ENCODE measurements around the gene ST6GAL1. TPM values are rescaled to one million over a fixed set of nuclear protein-coding genes. Genes with fewer than 3 reads are reported as not detected.

ST6GAL1 gene
- total and polyA plus RNA-seq, 4 experiments from 2014 or later, result 165 to 232 (median 197) TPM

DNA sequence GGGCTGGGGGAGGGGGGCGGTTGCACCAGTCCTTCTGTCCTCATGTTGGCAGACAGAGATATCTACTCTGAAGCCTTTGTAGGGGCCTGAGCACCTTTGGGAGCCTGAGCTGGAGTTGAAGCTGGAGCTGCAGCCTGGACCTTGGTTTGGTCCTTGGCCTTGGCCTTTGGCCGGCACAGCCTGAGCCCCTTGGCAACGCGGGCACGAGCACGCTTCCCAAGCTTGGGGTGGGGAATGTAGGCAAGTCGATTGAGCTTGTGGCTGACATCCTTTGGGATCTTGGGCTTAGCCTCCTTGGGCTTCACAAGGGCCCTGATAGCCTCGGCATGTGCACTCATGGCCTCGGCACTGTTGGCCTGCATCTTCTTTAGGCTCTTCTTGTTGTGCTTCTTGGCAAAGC, 8.1 kb upstream of the ST6GAL1 start:
- ChIA-PET CTCF (ENCODE audit: partially characterized antibody) (interaction anchor here (0.9 to 2.4 kb wide), 6 partner anchors 9 to 72 kb away, joined by 3 to 10 read pairs (median 5); partner anchors contain the start of gene ST6GAL1), POLR2A (ENCODE audit: partially characterized antibody) (interaction anchor here (3.0 kb wide), 2 partner anchors 9 to 13 kb away, joined by 11 to 15 read pairs; partner anchors contain the start of gene ST6GAL1)
- H3K4me1 ChIP-seq (ENCODE audit: insufficient read depth, low read length), result peaks cover 5% of the 10 kb centered on the region
- H3K4me3 Mint-ChIP-seq, result no peak overlapping the region
- no peaks in the 10 kb centered on the region for H3K36me3 Mint-ChIP-seq
- no peak overlapping the region for H3K27ac Mint-ChIP-seq
- no peaks in the 10 kb centered on the region for H3K9me3 Mint-ChIP-seq
- H3K27me3 ChIP-seq (ENCODE audit: insufficient read depth, low read length), result no peaks in the 10 kb centered on the region
- no peaks in the 10 kb centered on the region for H3K27me3 Mint-ChIP-seq
- no peaks in the 10 kb centered on the region for H3K36me3 ChIP-seq (ENCODE audit: insufficient read depth, low read length)
- H3K4me3 ChIP-seq (ENCODE audit: low read length in 2 of 2), result no peak overlapping the region
- intact Hi-C loops (cut with micrococcal nuclease), result no loop called here
- H3K9me3 ChIP-seq (ENCODE audit: control insufficient read depth in 1 of 2, low read length in 2 of 2), result no peaks in the 10 kb centered on the region
- DNase-seq, result no peak
- no peak overlapping the region for H3K27ac ChIP-seq (ENCODE audit: low read depth, low read length)
- peaks cover 2 to 18% (median 6%) of the 10 kb centered on the region in 4 donors for H3K4me1 Mint-ChIP-seq

- Histone ChIP-seq H3K27me3 (ENCODE audit: insufficient read depth, low read length) (no peaks in the 10 kb centered on the region), H3K27ac (ENCODE audit: low read depth, low read length) (no peak overlapping the region), H3K9me3 (ENCODE audit: control insufficient read depth in 1 of 2, low read length in 2 of 2) (no peaks in the 10 kb centered on the region), H3K4me1 (ENCODE audit: insufficient read depth, low read length) (peaks cover 2% of the 10 kb centered on the region), H3K4me3 (ENCODE audit: low read length in 2 of 2) (no peak overlapping the region), H3K36me3 (ENCODE audit: insufficient read depth, low read length) (no peaks in the 10 kb centered on the region)
- Mint-ChIP-seq H3K9me3 (peaks cover 0 to 2% (median 0%) of the 10 kb centered on the region in 8 donors), H3K27me3 (no peaks in the 10 kb centered on the region), H3K27ac (no peak overlapping the region), H3K4me3 (no peak overlapping the region), H3K36me3 (no peaks in the 10 kb centered on the region), H3K4me1 (peaks cover 0 to 12% (median 5%) of the 10 kb centered on the region in 4 donors)
- ChIA-PET POLR2A (ENCODE audit: partially characterized antibody) (interaction anchor here (3.0 kb wide), 2 partner anchors 8 to 13 kb away, joined by 11 to 15 read pairs; partner anchors contain the start of gene ST6GAL1), CTCF (ENCODE audit: partially characterized antibody) (interaction anchor here (0.9 to 2.4 kb wide), 5 partner anchors 8 to 73 kb away, joined by 3 to 10 read pairs (median 5); partner anchors contain the start of gene ST6GAL1)
- no peak for DNase-seq
- intact Hi-C loops (cut with micrococcal nuclease), result no loop called here
Observed at GRCh38 chr3:186922790-186923189, 7.5 kb upstream of the ST6GAL1 start.

DNA sequence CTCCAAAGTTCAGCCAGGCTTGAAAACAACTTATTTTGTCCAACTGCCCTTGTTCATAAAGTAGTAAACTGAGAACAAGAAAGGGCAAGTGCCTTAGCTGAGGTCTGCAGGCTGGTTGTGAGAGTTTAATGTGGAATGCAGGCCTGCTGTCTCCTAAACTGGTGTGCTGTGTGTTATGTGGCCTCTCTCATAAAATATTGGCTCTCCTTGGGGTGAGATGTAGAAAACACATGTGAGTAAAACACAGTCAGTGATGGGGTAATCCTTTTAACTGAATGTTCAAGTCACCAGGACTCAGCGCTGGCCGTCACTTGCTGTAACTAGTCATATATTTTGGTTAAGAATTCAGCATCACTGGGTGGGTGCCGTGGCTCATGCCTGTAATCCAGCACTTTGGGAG, 7.1 kb upstream of the ST6GAL1 start:
- no peaks in the 10 kb centered on the region for H3K36me3 Mint-ChIP-seq
- Histone ChIP-seq H3K4me1 (ENCODE audit: insufficient read depth, low read length) (no peaks in the 10 kb centered on the region), H3K9me3 (ENCODE audit: control insufficient read depth in 1 of 2, low read length in 2 of 2) (no peaks in the 10 kb centered on the region), H3K27ac (ENCODE audit: low read depth, low read length) (no peak overlapping the region), H3K36me3 (ENCODE audit: insufficient read depth, low read length) (no peaks in the 10 kb centered on the region), H3K27me3 (ENCODE audit: insufficient read depth, low read length) (no peaks in the 10 kb centered on the region), H3K4me3 (ENCODE audit: low read length in 2 of 2) (no peak overlapping the region)
- H3K27me3 Mint-ChIP-seq, result no peaks in the 10 kb centered on the region
- intact Hi-C loops (cut with micrococcal nuclease), result no loop called here
- no peak for DNase-seq
- H3K4me3 Mint-ChIP-seq, result no peak overlapping the region
- ChIA-PET POLR2A (ENCODE audit: partially characterized antibody) (interaction anchor here (3.0 kb wide), 2 partner anchors 8 to 14 kb away, joined by 11 to 15 read pairs; partner anchors contain the start of gene ST6GAL1), CTCF (ENCODE audit: partially characterized antibody) (interaction anchor here (1.0 to 2.4 kb wide), 3 partner anchors 8 to 14 kb away, joined by 3 to 10 read pairs (median 5); partner anchors contain the start of gene ST6GAL1)
- H3K27ac Mint-ChIP-seq, result no peak overlapping the region
- peaks cover 0 to 2% (median 0%) of the 10 kb centered on the region in 8 donors for H3K9me3 Mint-ChIP-seq
- peaks cover 0 to 9% (median 2%) of the 10 kb centered on the region in 4 donors for H3K4me1 Mint-ChIP-seq

DNA sequence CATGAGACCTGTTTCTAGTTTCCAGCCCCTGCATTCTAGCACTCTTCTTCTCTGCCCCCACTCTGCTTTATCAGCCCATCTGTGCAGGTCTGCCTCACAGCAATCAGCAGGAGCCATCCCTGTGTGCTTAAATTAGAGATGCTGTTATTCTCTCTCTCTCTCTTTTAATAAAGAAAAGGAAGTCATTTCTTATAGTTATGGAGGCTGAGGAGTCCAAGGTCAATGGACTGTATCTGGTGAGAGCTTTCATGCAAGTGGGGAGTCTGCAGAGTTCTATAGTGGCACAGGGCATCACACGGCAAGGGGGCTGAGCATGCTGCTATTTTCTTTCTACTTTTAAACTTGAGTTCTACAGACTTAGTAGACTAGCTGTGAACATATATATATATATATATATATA, 4.5 kb upstream of the ST6GAL1 start:
- Mint-ChIP-seq H3K36me3 (peaks cover 0 to 4% of the 10 kb centered on the region in 2 donors), H3K4me1 (peaks cover 1 to 13% (median 10%) of the 10 kb centered on the region in 4 donors), H3K27ac (peak overlapping the region in 1 of 7 donors; percentile 53), H3K4me3 (no peak overlapping the region), H3K9me3 (peaks cover 0 to 2% (median 0%) of the 10 kb centered on the region in 8 donors), H3K27me3 (no peaks in the 10 kb centered on the region)
- DNase-seq, result no peak
- Histone ChIP-seq H3K36me3 (ENCODE audit: insufficient read depth, low read length) (no peaks in the 10 kb centered on the region), H3K27me3 (ENCODE audit: insufficient read depth, low read length) (no peaks in the 10 kb centered on the region), H3K4me1 (ENCODE audit: insufficient read depth, low read length) (peaks cover 7% of the 10 kb centered on the region), H3K27ac (ENCODE audit: low read depth, low read length) (no peak overlapping the region), H3K4me3 (ENCODE audit: low read length in 2 of 2) (no peak overlapping the region), H3K9me3 (ENCODE audit: control insufficient read depth in 1 of 2, low read length in 2 of 2) (no peaks in the 10 kb centered on the region)
- intact Hi-C loops (cut with micrococcal nuclease), result no loop called here
- ChIA-PET CTCF (ENCODE audit: partially characterized antibody) (no interaction called here), POLR2A (ENCODE audit: partially characterized antibody) (no interaction called here)

- Mint-ChIP-seq H3K4me3 (peak overlapping the region; percentile 29 to 100 (median 68)), H3K36me3 (peaks cover 19 to 35% of the 10 kb centered on the region in 2 donors), H3K4me1 (peaks cover 16 to 47% (median 29%) of the 10 kb centered on the region in 4 donors), H3K27ac (peak overlapping the region in 2 of 7 donors; percentile 29 to 98), H3K9me3 (peaks cover 0 to 4% (median 0%) of the 10 kb centered on the region in 8 donors), H3K27me3 (no peaks in the 10 kb centered on the region)
- Histone ChIP-seq H3K27me3 (ENCODE audit: insufficient read depth, low read length) (no peaks in the 10 kb centered on the region), H3K9me3 (ENCODE audit: control insufficient read depth in 1 of 2, low read length in 2 of 2) (no peaks in the 10 kb centered on the region), H3K4me3 (ENCODE audit: low read length in 2 of 2) (no peak overlapping the region), H3K36me3 (ENCODE audit: insufficient read depth, low read length) (peaks cover 6% of the 10 kb centered on the region), H3K27ac (ENCODE audit: low read depth, low read length) (no peak overlapping the region), H3K4me1 (ENCODE audit: insufficient read depth, low read length) (peaks cover 29% of the 10 kb centered on the region)
- intact Hi-C loops (cut with micrococcal nuclease), result no loop called here
- CTCF ChIA-PET (ENCODE audit: partially characterized antibody), result interaction anchor here (0.7 to 12.6 kb wide), 6 partner anchors 10 to 184 kb away, joined by 3 to 184 read pairs (median 4); no protein-coding TSS in a partner anchor
- DNase-seq, result no peak
- POLR2A ChIA-PET (ENCODE audit: partially characterized antibody), result interaction anchor here (0.5 to 5.9 kb wide), 5 partner anchors 9 to 146 kb away, joined by 3 to 136 read pairs (median 14); partner anchors contain the start of gene EIF4A2
Observed at GRCh38 chr3:186929186-186929585, 1.1 kb upstream of the ST6GAL1 start.

- Histone ChIP-seq H3K36me3 (ENCODE audit: insufficient read depth, low read length) (peaks cover 6% of the 10 kb centered on the region), H3K27ac (ENCODE audit: low read depth, low read length) (peak overlapping the region; percentile 81), H3K27me3 (ENCODE audit: insufficient read depth, low read length) (no peaks in the 10 kb centered on the region), H3K4me1 (ENCODE audit: insufficient read depth, low read length) (peaks cover 31% of the 10 kb centered on the region), H3K9me3 (ENCODE audit: control insufficient read depth in 1 of 2, low read length in 2 of 2) (no peaks in the 10 kb centered on the region), H3K4me3 (ENCODE audit: low read length in 2 of 2) (peak overlapping the region; percentile 85 to 92)
- CTCF ChIA-PET (ENCODE audit: partially characterized antibody), result interaction anchor here (0.7 to 12.6 kb wide), 4 partner anchors 13 to 183 kb away, joined by 4 to 184 read pairs (median 36); no protein-coding TSS in a partner anchor
- POLR2A ChIA-PET (ENCODE audit: partially characterized antibody), result interaction anchor here (0.5 to 5.9 kb wide), 8 partner anchors 9 to 210 kb away, joined by 3 to 136 read pairs (median 20); partner anchors contain the start of genes EIF4A2 and RPL39L
- peaks cover 16 to 48% (median 30%) of the 10 kb centered on the region in 4 donors for H3K4me1 Mint-ChIP-seq
- peaks cover 0 to 4% (median 0%) of the 10 kb centered on the region in 8 donors for H3K9me3 Mint-ChIP-seq
- DNase-seq, result no peak
- peaks cover 22 to 37% of the 10 kb centered on the region in 2 donors for H3K36me3 Mint-ChIP-seq
- H3K27ac Mint-ChIP-seq, result peak overlapping the region; percentile 89 to 98 (median 95)
- intact Hi-C loops (cut with micrococcal nuclease), result loop anchor here (2.0 to 5.0 kb wide), 4 partner anchors 29 to 238 kb away; no protein-coding TSS in a partner anchor
- peak overlapping the region; percentile 91 to 100 (median 99) for H3K4me3 Mint-ChIP-seq
- no peaks in the 10 kb centered on the region for H3K27me3 Mint-ChIP-seq
Observed at GRCh38 chr3:186929685-186930084, 641 bp upstream of the ST6GAL1 start.

Measured in CD4-positive, alpha-beta memory T cell (primary cell).